Aorta (tissue), 5 donors: Measurements from ENCODE around the gene AKR1C1. TPM values are rescaled to one million over a fixed set of nuclear protein-coding genes. Genes with fewer than 3 reads are reported as not detected.
"Not testable (repeated sequence)": the region's sequence is repeated elsewhere in the genome, so short reads cannot be mapped to it uniquely, and the experiment has no call there.

Source experiments
- ATAC-seq: fragments of 200-7000 bp; cut with Tn5 transposase; one replicate; pipeline ENCODE4 v1.9.1; 2022; ENCODE audit warnings: moderate library complexity; ENCODE audit not compliant: low FRiP score
- DNase-seq, 2 donors: peaks; one replicate each; pipeline ENCODE4 v3.0.0-alpha.2; 2020
- H3K27ac ChIP-seq, 2 donors: one replicate each; pipeline ENCODE4 v1.5.1; 2013; ENCODE audit warnings: low read length in 2 of 2, mild to moderate bottlenecking in 2 of 2, moderate library complexity in 2 of 2, control low read depth in 1 of 2, inconsistent platforms in 1 of 2, low read depth in 1 of 2
- H3K27me3 ChIP-seq, 2 donors: one replicate each; pipeline ENCODE4 v1.6.1; 2013; ENCODE audit warnings: control low read depth in 1 of 2, low read length in 1 of 2, mild to moderate bottlenecking in 1 of 2, moderate library complexity in 1 of 2; ENCODE audit not compliant: insufficient read depth in 2 of 2, control insufficient read depth in 1 of 2
- H3K36me3 ChIP-seq, 2 donors: one replicate each; pipeline ENCODE4 v1.6.1; 2013; ENCODE audit warnings: control low read depth in 1 of 2, low read length in 1 of 2, mild to moderate bottlenecking in 1 of 2; ENCODE audit not compliant: insufficient read depth in 2 of 2, control insufficient read depth in 1 of 2
- H3K4me1 ChIP-seq, 2 donors: one replicate each; pipeline ENCODE4 v1.6.1; 2013; ENCODE audit warnings: low read length in 2 of 2, control low read depth in 1 of 2, mild to moderate bottlenecking in 1 of 2, moderate library complexity in 1 of 2; ENCODE audit not compliant: insufficient read depth in 2 of 2, control insufficient read depth in 1 of 2
- H3K4me3 ChIP-seq, 2 donors: one replicate each; pipeline ENCODE4 v1.5.1; 2013; ENCODE audit warnings: low read length in 2 of 2, control low read depth in 1 of 2, mild to moderate bottlenecking in 1 of 2
- H3K9me3 ChIP-seq: one replicate; pipeline ENCODE4 v1.6.1; 2013; ENCODE audit warnings: mild to moderate bottlenecking, low read length; ENCODE audit not compliant: control insufficient read depth
- WGBS, 2 donors: extraction: QIAGEN DNeasy Blood & Tissue Kit; methylation state at CpG; one replicate each; pipeline ENCODE4 v1.1.7; 2013; 5-methylcytosine and 5-hydroxymethylcytosine counted together
- intact Hi-C, 2 donors: fragments of 100-400 bp; cut with DNase I; formaldehyde crosslinking; loops; one replicate each; pipeline versions ENCODE4 v1.14.2 to v1.15.0; 2022
- polyA plus RNA-seq, 2 donors: library from polyadenylated mRNA; stranded (reverse); fragments of 200-250 nt; gene quantifications; one replicate each; pipeline ENCODE4 v1.2.3, GENCODE V29; 2013
- total RNA-seq, 2 donors: library from RNA; stranded (reverse); fragmentation: NEBNext Ultra II Directional; extraction: Animal tissue kit (Norgen Biotek cat#: 25700); gene quantifications; one replicate each; pipeline ENCODE4 v1.2.1, GENCODE V29; 2021
- donor health status: healthy with polysubstance abuse.
- donor health status: Bipolar disorder and iron deficiency.
- donor health status: DM: no; HTN: no; CAD: no.
- donor health status: DM: no; HTN: no; CAD: no.
- donor health status: DM: yes; HTN: yes; CAD: no.

Gene AKR1C1
- total and polyA plus RNA-seq, 4 donors, result 33.6 to 311 (median 89.5) TPM

DNA sequence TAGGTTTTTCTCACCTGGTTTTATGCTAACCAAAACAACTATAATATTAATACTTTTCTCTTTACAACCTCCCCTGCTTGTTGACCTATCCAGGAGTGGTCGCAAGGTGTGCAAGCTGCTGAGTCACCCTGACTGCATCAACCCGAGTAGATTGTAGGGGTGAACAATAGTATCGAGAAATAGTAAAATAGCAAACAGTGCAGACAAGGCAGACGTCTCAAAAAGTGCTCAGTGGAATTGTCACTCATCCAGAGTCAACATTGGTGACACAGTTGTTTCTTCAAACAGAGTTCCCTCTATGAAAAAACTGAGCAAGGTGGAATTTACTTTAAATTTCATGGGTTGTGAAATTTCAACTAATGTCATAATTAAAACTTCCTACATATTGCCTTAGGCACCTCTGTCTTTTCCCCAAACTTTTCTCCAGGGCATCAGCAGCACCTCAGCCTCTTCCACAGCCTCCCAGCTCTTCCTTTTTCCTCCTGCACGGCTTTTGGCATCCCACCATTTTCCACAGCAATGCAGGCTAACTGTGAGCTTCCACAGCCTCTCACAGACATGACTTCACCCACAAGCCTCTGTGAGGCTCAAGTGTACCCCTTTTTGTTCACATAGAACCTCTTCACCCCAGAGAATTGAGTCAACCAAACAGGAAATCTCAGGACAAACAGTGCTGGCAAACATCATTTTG is 6.1 kb upstream of the AKR1C1 start:
- H3K27me3 ChIP-seq, DNase-seq, H3K9me3 ChIP-seq, H3K4me1 ChIP-seq, ATAC-seq, H3K27ac ChIP-seq, H3K4me3 ChIP-seq, H3K36me3 ChIP-seq, intact Hi-C loops: not testable (repeated sequence)
- WGBS, 2 donors, result 59 to 63% methylated on average over 5 of the region's 5 CpGs

- 96 to 97% methylated on average over 11 of the region's 11 CpGs for WGBS, 2 donors
- not testable (repeated sequence) for H3K27ac ChIP-seq, H3K4me1 ChIP-seq, H3K9me3 ChIP-seq, DNase-seq, H3K36me3 ChIP-seq, H3K27me3 ChIP-seq, H3K4me3 ChIP-seq, ATAC-seq
- intact Hi-C loops, result loop anchor here in 1 of 2 donors (5.0 kb wide), 1 partner anchor 51 kb away; no protein-coding TSS in a partner anchor
Observed at GRCh38 chr10:4961558-4961957, 1.7 kb upstream of the AKR1C1 start.

DNA sequence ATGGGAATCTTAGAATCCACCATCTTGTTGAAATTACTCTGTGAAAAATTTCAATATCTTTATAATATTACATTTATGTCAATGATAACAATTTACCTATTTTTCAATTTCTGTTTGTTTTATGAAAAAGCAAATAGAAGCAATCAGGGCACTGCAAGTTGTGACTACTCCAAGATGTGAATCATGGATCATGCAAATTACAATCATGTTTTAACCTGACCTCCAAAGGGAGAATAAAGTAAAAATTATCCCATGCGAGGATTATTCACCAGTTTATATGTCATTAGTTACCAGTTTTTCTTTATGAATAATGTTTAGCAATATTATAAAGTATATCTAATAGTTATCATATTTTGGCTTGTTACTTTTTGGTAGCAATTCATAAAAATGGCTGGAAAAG is 907 bp upstream of the AKR1C1 start:
- 69 to 76% methylated on average over 1 of the region's 1 CpG for WGBS, 2 donors
- H3K27me3 ChIP-seq, DNase-seq: not testable (repeated sequence)

DNA sequence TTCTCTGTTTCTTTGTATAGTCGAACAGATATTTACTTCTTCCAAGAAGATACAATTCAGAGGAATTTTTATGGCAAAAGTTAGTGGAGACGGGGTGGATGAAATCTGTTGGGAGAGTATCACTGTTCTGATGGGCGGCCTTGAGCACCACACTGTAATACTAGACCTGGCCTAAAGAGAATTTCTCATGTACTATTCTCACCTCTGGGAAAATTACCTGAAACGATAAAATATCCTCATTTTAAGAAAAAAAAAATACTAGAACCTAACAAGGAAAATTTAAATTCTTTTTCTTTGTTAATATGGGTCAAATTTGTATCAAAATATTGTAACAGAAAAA is 570 bp downstream of the AKR1C1 start:
- intact Hi-C loops, result loop anchor here in 1 of 2 donors (5.0 kb wide), 1 partner anchor 49 kb away; no protein-coding TSS in a partner anchor
- 54 to 68% methylated on average over 3 of the region's 4 CpGs for WGBS, 2 donors
- H3K27ac ChIP-seq, H3K4me1 ChIP-seq, H3K36me3 ChIP-seq, H3K27me3 ChIP-seq, DNase-seq, H3K4me3 ChIP-seq, H3K9me3 ChIP-seq: not testable (repeated sequence)
- peak; percentile 52 for ATAC-seq

More for the DNA sequence above, 907 bp upstream of the AKR1C1 start:
- ATAC-seq, H3K4me1 ChIP-seq, H3K4me3 ChIP-seq, H3K9me3 ChIP-seq, H3K36me3 ChIP-seq, H3K27ac ChIP-seq: not testable (repeated sequence)
- intact Hi-C loops, result loop anchor here in 1 of 2 donors (5.0 kb wide), 1 partner anchor 50 kb away; no protein-coding TSS in a partner anchor

- H3K27me3 ChIP-seq, H3K27ac ChIP-seq, intact Hi-C loops, H3K4me3 ChIP-seq, H3K36me3 ChIP-seq, ATAC-seq, H3K9me3 ChIP-seq, H3K4me1 ChIP-seq, DNase-seq: not testable (repeated sequence)
- WGBS, 2 donors, result 97 to 99% methylated on average over 4 of the region's 4 CpGs
Observed at GRCh38 chr10:4965763-4966162, 2.5 kb downstream of the AKR1C1 start.

DNA sequence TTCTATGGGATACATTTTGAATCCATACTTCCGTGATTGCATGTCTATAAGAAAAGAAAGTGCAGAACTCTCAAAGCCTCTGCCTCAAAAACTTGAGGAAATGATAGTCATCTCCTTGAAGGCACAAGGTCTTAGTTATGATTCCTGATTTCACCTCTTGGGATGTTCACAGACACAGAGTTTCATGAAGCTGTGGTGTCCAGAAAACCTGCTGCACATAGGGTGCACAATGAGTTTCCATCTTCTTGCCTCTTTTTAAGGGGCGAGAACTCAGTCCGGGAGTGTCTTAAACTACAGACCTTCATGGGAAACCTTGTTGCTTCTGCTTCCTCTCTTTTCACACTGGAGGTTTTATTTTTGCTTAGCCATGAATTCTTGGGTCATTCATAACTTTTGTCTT is 4.0 kb downstream of the AKR1C1 start:
- H3K4me1 ChIP-seq, H3K9me3 ChIP-seq, intact Hi-C loops, H3K27me3 ChIP-seq, H3K4me3 ChIP-seq, ATAC-seq, H3K27ac ChIP-seq, DNase-seq, H3K36me3 ChIP-seq: not testable (repeated sequence)
- 92 to 98% methylated on average over 3 of the region's 3 CpGs for WGBS, 2 donors

- DNase-seq, H3K27ac ChIP-seq, H3K9me3 ChIP-seq, intact Hi-C loops, H3K27me3 ChIP-seq, H3K36me3 ChIP-seq, H3K4me1 ChIP-seq, H3K4me3 ChIP-seq, ATAC-seq: not testable (repeated sequence)
- WGBS, 2 donors, result 93 to 95% methylated on average over 3 of the region's 3 CpGs
Observed at GRCh38 chr10:4969289-4969688, 6.1 kb downstream of the AKR1C1 start.

GRCh38 chr10:4970362-4970761 is 7.1 kb downstream of the AKR1C1 start:
- H3K9me3 ChIP-seq, H3K4me1 ChIP-seq, DNase-seq, intact Hi-C loops, H3K36me3 ChIP-seq, H3K27ac ChIP-seq, H3K4me3 ChIP-seq, ATAC-seq, H3K27me3 ChIP-seq: not testable (repeated sequence)
- WGBS, 2 donors, result 100% methylated on average over 2 of the region's 2 CpGs

DNA sequence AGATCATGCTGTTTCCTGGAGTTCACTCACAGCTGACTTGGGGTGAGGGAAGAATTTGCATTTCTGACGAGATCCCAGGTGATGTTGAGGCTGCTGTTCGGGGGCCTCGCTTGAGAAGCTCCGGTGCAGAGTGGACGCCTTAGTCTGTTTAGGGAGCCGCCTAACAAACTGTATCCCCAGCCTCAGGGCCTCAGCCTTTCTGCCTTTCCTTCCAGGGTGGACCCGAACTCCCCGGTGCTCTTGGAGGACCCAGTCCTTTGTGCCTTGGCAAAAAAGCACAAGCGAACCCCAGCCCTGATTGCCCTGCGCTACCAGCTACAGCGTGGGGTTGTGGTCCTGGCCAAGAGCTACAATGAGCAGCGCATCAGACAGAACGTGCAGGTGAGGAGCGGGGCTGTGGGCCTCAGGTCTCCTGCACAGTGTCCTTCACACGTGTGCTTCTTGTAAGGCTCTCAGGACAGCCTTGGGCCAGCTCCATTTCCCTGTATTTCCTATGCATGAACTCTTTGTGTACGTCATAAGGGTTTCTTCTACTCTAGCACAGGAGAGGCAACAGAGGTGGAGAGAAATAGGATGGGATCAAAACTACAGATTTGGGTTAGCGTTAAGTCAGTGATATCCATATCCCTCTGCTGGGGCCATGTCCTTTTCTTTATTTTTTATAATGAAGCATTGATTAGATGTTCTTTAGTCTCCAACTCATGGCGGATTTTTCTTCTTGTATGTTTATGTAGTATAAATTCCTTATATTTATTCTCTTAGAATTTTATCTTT is 9.3 kb downstream of the AKR1C1 start:
- H3K4me3 ChIP-seq, H3K27me3 ChIP-seq, H3K27ac ChIP-seq, DNase-seq, H3K9me3 ChIP-seq, H3K36me3 ChIP-seq, H3K4me1 ChIP-seq, intact Hi-C loops: not testable (repeated sequence)
- peak; percentile 64 for ATAC-seq
- WGBS, 2 donors, result 97 to 99% methylated on average over 11 to 16 of the region's 18 CpGs
